GM18867 (cell line): ENCODE data around the gene DNAJC11.

Experiments used
- ATAC-seq: cut with Tn5 transposase; IDR thresholded peaks from one replicate; pipeline ENCODE4 v1.9.1; 2021; ENCODE audit warnings: mild to moderate bottlenecking, moderate library complexity; ENCODE audit not compliant: unreplicated experiment

DNAJC11 gene

DNA sequence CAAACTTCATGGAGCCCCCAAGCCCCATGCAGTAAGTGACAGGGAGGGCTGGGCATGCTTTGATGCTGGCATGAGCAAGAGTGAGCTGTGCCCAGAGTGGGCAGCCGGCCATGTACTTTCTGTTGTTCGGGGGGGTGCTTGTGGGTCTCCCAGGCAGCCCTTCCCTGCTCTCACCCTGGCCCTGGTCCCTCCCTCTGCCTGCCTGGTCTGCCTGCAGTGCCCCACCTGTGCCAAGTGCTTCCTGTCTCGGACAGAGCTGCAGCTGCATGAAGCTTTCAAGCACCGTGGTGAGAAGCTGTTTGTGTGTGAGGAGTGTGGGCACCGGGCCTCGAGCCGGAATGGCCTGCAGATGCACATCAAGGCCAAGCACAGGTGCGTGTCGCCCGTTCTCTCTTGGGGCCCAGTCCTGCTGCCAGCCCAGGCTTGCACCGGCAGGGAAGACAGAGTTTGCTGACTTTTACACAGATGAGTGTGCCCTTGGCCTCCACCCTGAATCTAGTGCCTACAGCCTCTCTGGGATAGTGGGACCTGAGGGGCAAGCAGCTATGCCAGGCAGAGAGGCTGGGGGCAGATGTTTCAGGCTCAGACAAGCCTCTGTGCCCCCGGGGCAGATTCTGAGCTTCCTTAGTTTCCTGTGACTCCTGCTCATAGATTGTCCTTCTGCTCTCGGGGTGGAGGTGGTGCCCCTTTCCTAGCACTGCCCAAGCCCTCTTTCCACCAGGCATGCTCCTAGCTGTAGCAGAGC, 114.2 kb downstream of the DNAJC11 start:
- no peak for ATAC-seq

DNA sequence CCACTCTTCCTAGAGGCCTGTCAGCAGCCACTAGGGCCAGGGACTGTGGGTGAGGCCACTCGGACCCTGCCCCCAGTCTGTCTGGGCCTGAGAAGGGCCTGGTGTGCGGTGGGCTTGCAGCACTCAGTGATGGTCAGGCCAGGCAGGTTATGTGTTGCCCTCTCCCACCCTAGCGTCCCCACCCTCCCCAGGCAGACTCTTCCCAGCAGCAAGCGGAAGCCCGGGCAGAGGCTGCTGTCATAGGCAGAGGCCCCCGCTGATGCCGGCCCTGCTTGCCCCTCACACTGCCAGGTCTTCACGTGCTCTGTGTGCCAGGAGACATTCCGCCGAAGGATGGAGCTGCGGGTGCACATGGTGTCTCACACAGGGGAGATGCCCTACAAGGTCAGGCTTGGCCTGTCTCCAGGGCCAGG, 115.2 kb downstream of the DNAJC11 start:
- no peak for ATAC-seq

DNA sequence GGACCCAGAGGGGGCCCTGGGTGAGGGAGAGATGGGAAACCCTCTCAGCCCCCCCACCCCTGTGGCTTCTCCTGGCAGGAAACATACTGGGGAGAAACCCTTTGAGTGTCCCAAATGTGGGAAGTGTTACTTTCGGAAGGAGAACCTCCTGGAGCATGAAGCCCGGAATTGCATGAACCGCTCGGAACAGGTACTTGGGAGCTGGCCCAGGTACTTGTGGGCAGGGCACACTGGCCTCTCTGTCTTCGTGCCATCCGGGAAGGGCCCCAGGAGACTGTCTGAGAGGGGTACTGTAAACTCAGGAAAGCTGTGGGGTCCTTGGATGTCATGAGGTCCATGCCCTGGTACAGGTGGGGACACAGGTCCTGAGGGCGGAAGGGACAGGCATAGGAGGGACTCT, 115.8 kb downstream of the DNAJC11 start:
- ATAC-seq: no peak

DNA sequence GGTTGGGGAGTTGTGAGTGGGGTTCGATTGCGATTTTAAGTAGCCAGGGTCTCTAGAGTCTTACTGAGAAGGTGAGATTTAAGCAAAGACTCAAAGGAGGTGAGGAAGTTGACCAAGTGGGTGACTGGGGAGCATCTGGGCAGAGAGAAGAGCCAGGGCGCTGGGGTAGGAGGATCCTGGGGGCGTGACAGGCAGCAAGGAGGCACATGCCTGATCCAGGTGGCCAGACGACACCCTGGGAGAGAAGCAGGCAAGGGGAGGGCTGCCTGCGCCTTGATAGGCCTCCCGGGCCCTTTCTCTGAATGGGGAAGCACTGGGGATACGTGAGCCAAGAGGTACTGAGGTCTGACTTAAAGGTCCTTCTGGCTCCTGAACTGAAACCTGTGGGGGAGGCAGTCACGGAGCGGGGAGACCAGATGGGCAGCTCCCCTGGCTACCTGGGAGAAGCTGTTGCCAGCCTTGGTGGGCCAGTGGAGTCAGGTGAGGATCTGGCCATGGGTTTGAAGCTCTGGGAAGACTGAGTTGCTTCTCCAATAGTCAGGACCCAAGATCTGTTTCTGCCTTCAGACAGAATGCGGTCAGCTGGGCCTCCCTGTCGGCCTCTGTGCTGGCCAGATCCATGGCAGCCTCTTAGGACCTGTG, 116.4 kb downstream of the DNAJC11 start:
- no peak for ATAC-seq
